ENCODE data around the gene SLC25A1.

Gene SLC25A1

GRCh38 chr22:19138217-19139000 is 40.1 kb downstream of the SLC25A1 start:
- TF ChIP-seq CTCF (IDR thresholded peaks at IDR 0.05) (no peak), ZFX (IDR thresholded peaks at IDR 0.05; ENCODE audit: borderline replicate concordance) (no peak)
- no peak overlapping the region for H3K27ac ChIP-seq

GRCh38 chr22:19137384-19138216 is 40.9 kb downstream of the SLC25A1 start:
- no peak overlapping the region for H3K27ac ChIP-seq
- TF ChIP-seq CTCF (IDR thresholded peaks at IDR 0.05): no peak
- TF ChIP-seq ZFX (IDR thresholded peaks at IDR 0.05; ENCODE audit: borderline replicate concordance): no peak

- TF ChIP-seq CTCF (IDR thresholded peaks at IDR 0.05): no peak
- TF ChIP-seq ZFX (IDR thresholded peaks at IDR 0.05; ENCODE audit: borderline replicate concordance): no peak
- no peak overlapping the region for H3K27ac ChIP-seq
Observed at GRCh38 chr22:19136915-19137314, 41.6 kb downstream of the SLC25A1 start.

GRCh38 chr22:19134874-19135273 is 43.7 kb downstream of the SLC25A1 start:
- H3K27ac ChIP-seq: no peak overlapping the region
- no peak for TF ChIP-seq CTCF (IDR thresholded peaks at IDR 0.05)
- no peak for TF ChIP-seq ZFX (IDR thresholded peaks at IDR 0.05; ENCODE audit: borderline replicate concordance)

GRCh38 chr22:19134176-19134831 is 44.2 kb downstream of the SLC25A1 start:
- no peak for TF ChIP-seq ZFX (IDR thresholded peaks at IDR 0.05; ENCODE audit: borderline replicate concordance)
- TF ChIP-seq CTCF (IDR thresholded peaks at IDR 0.05): no peak
- H3K27ac ChIP-seq: no peak overlapping the region

GRCh38 chr22:19133561-19133960 is 45.0 kb downstream of the SLC25A1 start:
- TF ChIP-seq CTCF (IDR thresholded peaks at IDR 0.05) (no peak), ZFX (IDR thresholded peaks at IDR 0.05; ENCODE audit: borderline replicate concordance) (no peak)
- H3K27ac ChIP-seq: no peak overlapping the region
